Activated CD4-positive, CD25-positive, alpha-beta regulatory T cell treated with anti-CD3 and anti-CD28 coated beads, Interleukin-2, amount 50 U/mL, for 72 hours (primary cell): Measurements from ENCODE around the gene CKM.
"Not testable (repeated sequence)": the region's sequence is repeated elsewhere in the genome, so short reads cannot be mapped to it uniquely, and the experiment has no call there.

ENCODE experiments used
- DNase-seq: peaks from one replicate; pipeline ENCODE4 v3.0.0; 2021

The CKM gene

GRCh38 chr19:45280471-45280961 is 42.2 kb downstream of the CKM start:
- no peak for DNase-seq

DNA sequence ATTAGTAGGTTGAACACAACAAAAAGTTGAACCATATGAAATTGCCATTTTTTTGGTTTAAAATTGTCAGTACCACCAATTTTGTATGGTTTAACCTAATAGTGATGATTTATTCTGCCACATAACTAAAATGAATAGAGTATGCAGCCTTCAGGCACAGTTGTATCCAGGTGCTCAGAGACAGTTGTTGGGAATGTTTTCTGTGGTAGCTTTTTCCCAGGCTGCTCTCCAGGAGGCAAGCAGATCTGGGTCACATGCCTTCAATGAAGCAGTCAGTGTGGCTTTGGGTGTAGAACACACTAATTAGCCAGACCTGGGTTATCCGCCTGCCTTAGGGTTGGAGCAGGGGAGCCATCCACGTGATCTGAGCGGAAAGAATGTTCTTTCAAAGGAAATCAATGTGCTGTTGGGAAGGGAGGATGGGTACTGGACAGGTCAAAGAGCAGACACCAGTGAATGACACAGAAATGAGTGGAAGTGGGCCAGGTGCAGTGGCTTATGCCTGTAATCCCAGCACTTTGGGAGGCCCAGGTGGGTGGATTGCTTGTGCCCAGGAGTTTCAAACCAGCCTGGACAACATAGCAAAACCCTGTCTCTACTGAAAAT is 43.0 kb downstream of the CKM start:
- DNase-seq: no peak

- DNase-seq: no peak
These were observed 44.6 kb downstream of the CKM start for GRCh38 chr19:45278087-45278486.

- no peak for DNase-seq
These were observed 46.4 kb downstream of the CKM start for GRCh38 chr19:45276284-45276687.

DNA sequence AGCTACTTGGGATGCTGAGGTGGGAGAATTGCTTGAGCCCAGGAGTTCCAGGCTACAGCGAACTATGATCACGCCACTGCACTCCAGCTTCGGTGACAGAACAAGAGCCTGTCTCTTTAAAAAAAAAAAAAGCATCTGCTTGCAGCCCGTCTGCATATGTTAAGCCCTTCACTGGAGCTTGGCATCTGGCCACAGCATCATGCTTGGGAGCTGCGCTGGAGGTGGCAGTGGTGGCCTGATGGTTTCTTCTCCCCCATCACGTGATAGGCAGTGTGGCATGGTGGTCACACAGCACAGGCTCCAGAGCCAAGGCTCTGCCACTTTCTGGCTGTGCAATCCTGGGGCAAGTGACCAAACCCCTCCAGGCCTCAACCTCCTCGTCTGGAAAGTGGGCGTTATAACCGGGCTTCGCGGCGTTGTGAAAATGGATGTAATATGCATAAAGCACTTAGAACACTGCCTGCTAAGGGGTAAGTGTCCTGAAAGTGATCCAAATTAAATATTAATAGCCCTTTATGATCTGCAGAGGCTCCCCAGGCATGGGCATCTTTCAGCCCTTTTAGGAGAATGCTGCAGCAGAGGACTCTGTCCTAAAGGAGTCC is 47.2 kb downstream of the CKM start:
- no peak for DNase-seq

- no peak for DNase-seq
These were observed 49.2 kb downstream of the CKM start for GRCh38 chr19:45273521-45273855.

DNA sequence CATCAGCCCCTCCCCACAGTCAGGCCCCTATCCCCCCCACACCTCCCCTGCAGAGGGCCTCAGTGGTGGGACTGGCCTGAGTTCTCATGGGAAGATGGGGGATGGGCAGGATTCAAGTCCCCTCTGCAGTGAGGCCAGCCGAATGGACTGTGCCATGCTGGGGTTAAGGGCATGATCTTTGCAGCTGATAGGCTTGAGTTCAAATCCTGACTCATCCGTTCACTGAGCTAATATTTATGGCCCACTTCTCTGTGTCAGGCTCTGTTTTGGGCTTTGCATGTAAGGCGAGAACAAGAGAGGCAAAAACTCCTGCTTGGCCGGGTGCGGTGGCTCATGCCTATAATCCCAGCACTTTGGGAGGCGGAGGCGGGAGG is 51.0 kb downstream of the CKM start:
- DNase-seq: no peak

DNA sequence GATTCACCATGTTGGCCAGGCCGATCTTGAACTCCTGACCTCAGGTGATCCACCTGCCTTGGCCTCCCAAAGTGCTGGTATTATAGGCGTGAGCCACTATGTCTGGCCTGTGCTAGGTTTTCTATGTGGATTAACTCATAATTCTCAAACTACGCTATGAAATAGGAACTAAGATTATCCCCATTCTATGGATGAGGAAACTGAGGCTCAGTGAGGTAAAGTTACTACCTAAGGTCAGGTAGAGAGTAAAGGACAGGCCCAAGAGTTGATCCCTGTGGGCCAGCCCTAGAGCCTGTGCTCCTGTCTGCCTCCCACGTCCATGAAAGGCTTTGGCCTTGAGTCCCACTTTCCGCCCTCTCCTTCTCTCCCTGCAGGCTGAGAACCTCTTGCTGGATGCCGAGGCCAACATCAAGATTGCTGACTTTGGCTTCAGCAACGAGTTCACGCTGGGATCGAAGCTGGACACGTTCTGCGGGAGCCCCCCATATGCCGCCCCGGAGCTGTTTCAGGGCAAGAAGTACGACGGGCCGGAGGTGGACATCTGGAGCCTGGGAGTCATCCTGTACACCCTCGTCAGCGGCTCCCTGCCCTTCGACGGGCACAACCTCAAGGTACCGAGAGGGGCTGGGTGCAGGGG is 51.5 kb downstream of the CKM start:
- DNase-seq: no peak

DNA sequence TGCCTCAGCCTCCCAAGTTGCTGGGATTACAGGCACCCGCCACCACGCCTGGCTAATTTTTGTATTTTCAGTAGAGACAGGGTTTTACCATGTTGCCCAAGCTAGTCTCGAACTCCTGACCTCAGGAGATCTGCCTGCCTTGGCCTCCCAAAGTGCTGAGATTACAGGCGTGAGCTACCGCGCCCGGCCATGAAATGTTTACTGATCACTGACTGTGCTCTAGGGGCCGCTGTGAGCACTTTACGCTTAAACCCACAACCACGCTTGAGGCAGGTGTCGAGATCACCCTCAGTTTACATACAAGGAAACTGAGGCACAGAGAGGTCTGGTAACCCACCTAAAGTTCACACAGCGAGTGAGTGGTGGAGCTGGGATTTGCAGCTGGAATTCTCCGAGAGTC is 52.7 kb downstream of the CKM start:
- DNase-seq: not testable (repeated sequence)

GRCh38 chr19:45267296-45267695 is 55.4 kb downstream of the CKM start:
- no peak for DNase-seq

DNA sequence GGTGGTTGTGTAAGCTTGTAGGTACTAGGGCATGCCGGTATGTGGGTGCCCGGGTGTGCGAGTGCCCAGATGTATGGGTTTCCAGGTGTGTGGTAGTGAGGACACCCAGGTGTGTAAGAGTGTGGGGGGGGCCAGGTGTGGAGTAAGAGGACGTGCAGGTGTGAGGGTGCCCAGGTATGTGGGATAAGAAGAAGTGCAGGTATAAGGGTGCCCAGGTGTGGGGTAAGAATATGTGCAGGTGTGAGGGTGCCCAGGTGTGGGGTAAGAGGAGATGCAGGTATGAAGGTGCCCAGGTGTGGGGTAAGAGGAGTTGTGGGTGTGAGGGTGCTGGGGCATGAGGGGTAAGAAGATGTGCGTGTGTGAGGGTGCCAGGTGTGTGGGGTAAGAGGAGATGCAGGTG is 57.3 kb downstream of the CKM start:
- no peak for DNase-seq

- DNase-seq: no peak
These were observed 57.8 kb downstream of the CKM start for GRCh38 chr19:45264781-45265317.

DNA sequence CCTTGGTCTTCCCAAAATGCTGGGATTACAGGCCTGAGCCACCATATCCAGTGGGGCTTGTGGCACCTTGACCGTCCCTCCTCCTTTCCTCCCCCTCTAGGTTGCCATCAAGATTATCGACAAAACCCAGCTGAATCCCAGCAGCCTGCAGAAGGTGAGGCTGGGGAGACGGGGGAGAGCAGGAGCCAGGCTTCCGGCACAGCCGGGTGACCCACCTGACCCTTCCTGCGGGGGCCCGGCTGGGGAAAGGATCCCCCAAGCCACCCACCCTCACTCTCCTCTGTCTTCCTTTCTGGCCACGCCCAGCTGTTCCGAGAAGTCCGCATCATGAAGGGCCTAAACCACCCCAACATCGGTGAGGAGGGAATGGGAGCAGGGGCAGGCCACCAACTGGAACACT is 59.7 kb downstream of the CKM start:
- DNase-seq: no peak

DNA sequence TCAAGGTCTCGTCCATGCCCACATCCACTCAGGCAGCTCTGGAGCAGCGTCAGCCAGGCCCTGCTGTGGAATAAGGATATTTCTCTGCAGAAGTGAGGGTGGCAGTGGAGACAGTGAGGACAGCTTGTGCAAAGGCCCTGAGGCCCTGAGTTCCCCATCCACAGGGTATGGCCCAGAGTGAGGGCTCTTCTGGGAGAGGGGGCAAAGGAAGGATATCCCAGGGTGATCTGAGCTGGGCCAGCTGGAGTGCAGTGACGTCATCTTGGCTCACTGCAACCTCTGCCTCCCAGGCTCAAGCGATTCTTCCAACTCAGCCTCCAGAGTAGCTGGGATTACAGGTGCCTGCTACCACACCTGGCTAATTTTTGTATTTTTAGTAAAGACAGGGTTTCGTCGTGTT is 60.1 kb downstream of the CKM start:
- DNase-seq: no peak

- DNase-seq: no peak
These were observed 63.8 kb downstream of the CKM start for GRCh38 chr19:45258862-45259261.

DNA sequence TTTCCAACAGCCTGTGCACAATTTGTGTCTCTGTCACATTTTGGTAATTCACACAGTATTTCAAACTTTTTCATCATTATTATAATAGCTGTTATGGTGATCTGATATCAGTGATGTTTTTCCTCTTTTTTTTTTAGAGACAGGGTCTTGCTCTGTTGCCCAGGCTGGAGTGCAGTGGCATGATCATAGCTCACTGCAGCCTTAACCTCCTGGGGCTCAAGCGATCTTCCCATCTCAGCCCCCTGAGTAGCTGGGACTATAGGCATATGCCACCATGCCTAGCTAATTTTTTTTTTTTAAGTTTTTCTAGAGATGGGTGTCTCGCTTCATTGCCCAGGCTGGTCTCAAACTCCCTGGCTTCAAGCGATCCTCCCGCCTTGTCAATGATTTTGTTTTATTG is 65.8 kb downstream of the CKM start:
- DNase-seq: no peak
